ENCODE data around the gene HSPB6.

HSPB6 gene

DNA sequence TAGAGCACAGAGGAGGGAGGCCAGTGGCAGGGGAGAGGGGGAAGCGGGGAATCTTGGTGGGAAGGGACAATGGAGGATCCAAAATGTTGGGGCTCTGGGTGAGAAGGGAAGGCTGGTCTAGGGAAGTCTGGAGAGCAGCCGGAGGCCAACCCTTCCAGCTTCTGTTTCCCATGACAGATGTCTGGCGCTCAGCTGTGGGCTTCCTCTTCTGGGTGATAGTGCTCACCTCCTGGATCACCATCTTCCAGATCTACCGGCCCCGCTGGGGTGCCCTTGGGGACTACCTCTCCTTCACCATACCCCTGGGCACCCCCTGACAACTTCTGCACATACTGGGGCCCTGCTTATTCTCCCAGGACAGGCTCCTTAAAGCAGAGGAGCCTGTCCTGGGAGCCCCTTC lies 10.3 kb downstream of the HSPB6 start:
- DNase-seq (ENCODE audit: low spot score), result no peak
- no peak for FAIRE-seq

GRCh38 chr19:35746087-35746462 lies 10.8 kb downstream of the HSPB6 start:
- FAIRE-seq, result no peak
- no peak for DNase-seq (ENCODE audit: low spot score)

DNA sequence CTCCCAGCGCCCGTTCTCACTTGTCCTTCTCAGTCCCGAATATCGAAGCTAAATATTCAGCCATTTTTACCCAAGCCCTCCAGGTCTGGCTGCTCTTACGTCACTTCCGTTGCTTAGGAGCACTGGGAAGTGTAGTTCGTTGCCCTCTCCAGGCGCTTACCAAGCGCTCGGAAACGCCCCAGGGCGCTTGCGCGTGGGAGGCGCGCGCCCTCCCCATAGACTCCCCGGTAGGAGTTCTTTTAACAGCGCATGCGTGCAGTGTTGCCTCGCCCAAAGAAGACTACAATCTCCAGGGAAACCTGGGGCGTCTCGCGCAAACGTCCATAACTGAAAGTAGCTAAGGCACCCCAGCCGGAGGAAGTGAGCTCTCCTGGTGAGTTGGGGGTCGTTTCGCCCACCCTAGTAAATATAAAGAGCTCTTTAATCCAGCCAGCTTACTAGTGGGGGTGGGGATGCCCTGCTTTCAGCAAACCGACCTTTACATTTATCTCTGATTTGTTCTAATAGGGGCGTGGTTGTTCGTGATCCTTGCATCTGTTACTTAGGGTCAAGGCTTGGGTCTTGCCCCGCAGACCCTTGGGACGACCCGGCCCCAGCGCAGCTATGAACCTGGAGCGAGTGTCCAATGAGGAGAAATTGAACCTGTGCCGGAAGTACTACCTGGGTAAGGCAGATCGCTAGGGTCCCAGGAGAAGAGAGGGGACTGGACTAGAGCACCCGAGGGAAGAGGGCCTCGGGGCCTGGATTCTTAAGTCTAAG lies 11.3 kb downstream of the HSPB6 start, which contains the start of the genes PSENEN and U2AF1L4:
Gene PSENEN, plus strand, starts transcription at position 324 of the 759 bp plus-strand sequence. Its CDS starts 280 bp downstream, at position 604.
Gene U2AF1L4, minus strand, starts transcription at position 91 of the 759 bp plus-strand sequence. Its CDS starts 27 bp downstream, at position 64.
- FAIRE-seq, result no peak
- DNase-seq (ENCODE audit: low spot score), result peak; percentile 96

GRCh38 chr19:35744430-35745327 lies 12.2 kb downstream of the HSPB6 start:
- peak; percentile 93 for DNase-seq (ENCODE audit: low spot score)
- no peak for FAIRE-seq

- FAIRE-seq (no peak), DNase-seq (ENCODE audit: low spot score) (no peak)
Measured at GRCh38 chr19:35743640-35744429, 13.0 kb downstream of the HSPB6 start.

DNA sequence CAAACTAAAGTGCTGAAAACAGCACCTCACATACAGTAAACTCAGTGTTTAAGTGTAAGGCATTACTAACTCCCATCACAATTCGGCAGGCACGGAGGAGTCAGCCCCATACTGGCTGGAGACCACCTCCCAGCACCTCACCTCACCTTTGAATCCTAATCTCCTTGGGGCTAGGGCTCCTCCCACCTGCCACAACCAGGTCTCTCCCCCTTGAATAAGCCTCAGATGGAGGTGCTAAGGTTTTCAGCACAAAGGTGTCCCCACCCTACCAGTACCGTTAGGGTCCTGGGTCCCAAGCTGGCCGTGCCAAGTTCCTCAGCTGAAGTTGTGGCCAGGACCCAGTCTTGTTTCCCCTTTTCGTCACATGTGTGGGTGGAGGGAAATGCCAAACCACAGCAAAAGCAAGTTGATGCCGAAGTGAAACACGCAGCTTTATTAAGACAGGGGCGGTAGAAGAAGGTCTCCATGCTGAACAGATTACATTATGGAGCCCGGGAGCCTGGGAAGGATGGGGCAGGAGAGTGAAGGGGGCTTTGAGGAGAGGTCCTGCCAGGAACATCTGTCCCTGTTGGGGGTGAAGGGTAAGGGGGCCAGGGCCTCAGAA lies 14.6 kb downstream of the HSPB6 start, which contains the start of gene IGFLR1:
Gene IGFLR1, minus strand, starts transcription at position 332 of the 604 bp plus-strand sequence. CDS start 1,272 bp downstream, outside the sequence.
- FAIRE-seq, result no peak
- DNase-seq (ENCODE audit: low spot score), result no peak

- DNase-seq (ENCODE audit: low spot score) (no peak), FAIRE-seq (no peak)
Measured at GRCh38 chr19:35741203-35741515, 15.7 kb downstream of the HSPB6 start.

GRCh38 chr19:35740423-35741202 lies 16.2 kb downstream of the HSPB6 start:
- DNase-seq (ENCODE audit: low spot score) (peak; percentile 93), FAIRE-seq (no peak)

DNA sequence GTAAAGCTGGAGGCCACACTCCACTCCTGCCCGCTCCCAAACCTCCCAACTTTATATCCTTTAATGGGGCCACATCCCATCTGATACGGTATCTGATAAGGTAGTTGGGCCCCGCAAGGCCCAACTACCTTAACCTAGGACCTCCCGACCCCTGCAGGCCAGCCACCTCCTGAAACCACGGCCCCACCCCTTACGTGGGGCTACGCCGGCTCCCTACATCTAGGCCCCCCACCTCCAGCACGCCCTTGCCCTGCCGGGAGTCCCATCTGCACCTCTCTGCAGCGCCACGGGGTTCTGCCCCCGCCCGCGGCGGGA lies 16.8 kb downstream of the HSPB6 start:
- no peak for FAIRE-seq
- no peak for DNase-seq (ENCODE audit: low spot score)

DNA sequence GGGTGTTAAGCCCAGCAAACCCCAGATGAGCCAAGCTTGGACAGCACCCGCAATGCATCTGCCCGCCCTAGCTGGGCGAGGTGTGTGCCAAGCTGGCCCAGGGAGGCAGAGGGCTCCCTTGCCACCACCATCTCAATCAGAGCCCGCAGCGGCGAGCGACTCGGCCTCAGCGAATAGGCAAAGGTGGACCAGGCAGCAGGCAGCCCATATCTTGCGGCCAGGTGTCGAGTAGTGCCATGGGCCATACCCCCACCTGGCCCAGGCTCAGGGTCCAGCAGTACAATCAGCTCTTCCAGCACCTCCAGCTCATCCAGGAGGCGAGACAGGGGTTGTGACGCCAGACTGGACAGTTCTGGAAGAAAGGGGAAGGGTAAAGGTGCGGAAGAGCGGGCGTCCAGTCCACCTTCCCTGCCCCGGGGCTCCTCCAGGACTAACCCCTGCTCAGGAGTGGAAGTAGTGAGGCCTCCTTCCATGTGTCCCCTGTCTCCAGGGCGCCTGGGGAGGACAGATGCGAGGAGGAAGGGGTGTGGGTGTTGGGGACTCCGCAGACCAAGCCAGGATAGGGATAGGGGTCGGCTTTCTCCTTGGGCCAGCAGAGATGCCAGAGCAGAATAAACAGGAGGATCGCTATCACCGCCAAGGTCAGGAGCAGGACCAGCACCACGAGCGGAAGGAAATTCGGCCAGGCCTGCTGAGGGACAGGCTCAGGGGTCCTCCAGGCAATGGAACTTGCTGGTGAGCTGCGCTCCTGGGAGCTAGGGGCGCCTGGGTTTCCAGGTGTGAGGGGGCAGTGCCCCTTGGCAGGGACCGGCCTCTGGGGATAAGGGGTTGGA lies 17.3 kb downstream of the HSPB6 start:
- FAIRE-seq (no peak), DNase-seq (ENCODE audit: low spot score) (no peak)

DNA sequence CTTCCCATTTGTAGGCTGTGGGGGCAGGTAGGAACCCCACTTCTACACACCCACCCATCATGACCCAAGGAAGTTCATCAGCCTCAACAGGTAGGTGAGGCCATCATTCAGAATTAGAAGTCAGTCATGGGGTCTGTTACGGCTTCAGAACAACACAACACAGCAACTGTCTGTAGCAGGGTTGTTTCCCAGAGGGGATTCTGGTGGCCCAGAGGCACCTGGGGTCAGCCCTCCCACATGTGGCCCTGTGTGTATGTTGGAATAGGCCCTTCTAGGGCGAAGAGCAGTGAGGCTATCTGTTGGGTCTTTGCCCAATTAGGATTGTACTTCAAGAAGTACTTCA lies 18.0 kb downstream of the HSPB6 start:
- FAIRE-seq (no peak), DNase-seq (ENCODE audit: low spot score) (no peak)

- DNase-seq (ENCODE audit: low spot score) (no peak), FAIRE-seq (peak; percentile 50)
Measured at GRCh38 chr19:35738021-35738886, 18.6 kb downstream of the HSPB6 start.

DNA sequence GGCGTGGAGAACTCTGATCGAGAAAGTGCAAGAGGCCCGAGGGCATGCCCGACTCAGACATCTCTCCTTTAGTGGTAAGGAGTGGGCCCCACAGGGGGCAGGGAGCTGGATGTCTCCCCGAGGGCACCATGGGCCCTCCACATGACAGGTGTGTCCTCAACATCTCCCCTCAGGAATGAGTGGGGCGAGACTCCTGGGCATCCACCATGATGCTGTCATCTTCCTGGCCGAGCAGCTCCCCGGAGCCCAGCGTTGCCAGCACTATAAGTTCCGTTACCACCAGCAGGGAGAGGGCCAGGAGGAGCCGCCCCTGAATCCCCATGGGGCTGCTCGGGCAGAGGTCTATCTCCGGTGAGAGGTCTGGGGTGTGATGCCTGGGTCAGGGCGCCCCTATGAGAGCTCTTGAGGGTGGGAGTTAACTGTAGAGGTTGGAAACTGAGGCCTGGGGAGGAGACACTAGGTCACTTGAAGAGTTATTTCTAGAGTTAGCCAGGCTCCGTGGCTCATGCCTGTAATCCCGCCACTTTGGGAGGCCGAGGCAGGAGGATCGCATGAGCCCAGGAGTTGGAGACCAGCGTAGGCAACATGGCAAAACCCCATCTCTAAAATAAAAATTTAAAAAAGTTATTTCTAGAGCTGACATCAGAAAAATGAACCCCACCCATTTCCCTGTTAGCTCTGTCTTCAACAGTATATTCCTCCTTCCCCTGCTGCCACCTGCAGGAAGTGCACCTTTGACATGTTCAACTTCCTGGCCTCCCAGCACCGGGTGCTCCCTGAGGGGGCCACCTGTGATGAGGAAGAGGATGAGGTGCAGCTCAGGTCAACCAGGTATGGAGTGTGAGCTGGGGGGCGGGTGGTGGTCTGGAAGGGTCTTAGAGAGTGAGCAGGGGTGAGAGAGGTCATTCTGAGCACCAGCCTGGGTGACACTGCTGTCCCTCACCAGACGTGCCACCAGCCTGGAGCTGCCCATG lies 19.6 kb downstream of the HSPB6 start:
- DNase-seq (ENCODE audit: low spot score) (no peak), FAIRE-seq (no peak)

DNA sequence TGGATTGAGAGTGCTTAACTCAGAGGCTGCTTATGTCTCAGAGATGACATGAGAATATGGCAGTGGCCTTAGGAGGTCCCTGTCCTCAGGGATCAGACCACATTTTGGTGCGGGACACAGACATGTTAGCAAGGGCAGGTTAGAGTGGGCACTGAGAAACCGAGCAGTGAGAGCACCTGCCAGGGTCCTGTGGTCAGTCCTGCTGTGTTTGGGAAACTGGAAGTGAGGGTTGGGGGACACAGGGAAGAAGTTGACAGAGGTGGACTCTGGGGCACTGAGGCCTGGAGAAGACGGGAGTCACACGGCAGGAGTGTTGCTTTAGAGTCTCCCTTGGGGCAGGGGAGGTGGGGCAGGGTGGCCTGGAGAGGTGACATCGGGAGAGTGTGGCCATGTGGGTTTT lies 21.9 kb downstream of the HSPB6 start:
- no peak for FAIRE-seq

DNA sequence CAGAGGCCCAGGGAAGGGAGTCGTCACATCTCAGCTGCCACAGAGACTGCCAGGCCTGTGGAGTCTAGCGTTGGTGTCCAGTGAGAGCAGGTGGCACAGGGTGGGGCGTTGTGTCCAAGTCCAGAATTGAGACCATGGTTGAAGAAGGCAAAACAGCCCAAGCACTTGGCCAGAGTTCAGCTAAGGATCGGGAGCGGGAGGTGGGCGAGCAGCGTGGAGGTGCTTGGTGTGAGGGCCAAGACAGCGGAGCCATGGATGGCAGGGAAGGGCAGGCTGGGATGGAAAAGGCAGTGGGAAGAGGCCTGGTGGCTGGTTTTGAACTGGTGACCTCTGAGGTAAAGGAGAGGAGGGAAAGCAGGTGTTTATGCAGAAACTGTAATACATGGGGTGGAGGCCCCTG lies 22.6 kb downstream of the HSPB6 start:
- FAIRE-seq (no peak), DNase-seq (ENCODE audit: low spot score) (no peak)

More for the DNA sequence above, 21.9 kb downstream of the HSPB6 start:
- DNase-seq (ENCODE audit: low spot score), result no peak

DNA sequence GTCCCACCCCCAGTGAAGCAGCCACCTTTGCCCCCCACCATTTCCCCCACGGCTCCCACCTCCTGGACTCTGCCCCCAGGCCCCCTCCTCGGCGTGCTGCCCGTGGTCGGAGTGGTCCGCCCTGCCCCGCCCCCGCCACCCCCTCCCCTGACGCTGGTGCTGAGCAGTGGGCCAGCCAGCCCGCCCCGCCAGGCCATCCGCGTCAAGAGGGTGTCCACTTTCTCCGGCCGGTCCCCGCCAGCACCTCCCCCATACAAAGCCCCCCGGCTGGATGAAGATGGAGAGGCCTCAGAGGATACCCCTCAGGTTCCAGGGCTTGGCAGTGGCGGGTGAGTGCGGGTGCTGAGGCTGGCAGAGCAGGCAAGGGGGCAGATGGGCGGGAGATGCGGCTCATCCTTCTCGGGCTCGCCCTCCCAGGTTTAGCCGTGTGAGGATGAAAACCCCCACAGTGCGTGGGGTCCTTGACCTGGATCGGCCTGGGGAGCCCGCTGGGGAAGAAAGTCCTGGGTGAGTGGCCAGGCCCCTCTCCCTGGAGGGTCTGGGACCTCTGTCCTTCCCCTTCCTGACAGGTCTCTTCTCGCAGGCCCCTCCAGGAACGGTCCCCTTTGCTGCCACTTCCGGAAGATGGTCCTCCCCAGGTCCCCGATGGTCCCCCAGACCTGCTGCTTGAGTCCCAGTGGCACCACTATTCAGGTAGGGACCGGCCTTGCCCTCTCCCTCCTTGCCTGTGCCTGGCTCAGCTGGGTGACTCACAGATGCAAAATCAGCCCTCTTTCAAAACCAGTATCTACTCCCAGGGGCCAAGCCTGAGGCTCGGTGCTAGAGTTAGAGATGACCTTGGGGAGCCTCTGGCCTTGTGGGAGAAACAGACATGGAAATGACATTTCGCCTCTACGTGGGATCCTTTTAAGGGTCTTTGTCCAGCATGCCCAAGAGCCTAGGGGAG lies 23.4 kb downstream of the HSPB6 start:
- DNase-seq (ENCODE audit: low spot score), result no peak
- no peak for FAIRE-seq

Measured in urothelium cell line (cell line).